KMS-11 (cell line): Measurements from ENCODE around the gene CPED1.

ENCODE experiments used
- H2AFZ ChIP-seq: fragments of 200-600 bp; sonication (generic); 2 replicates; pipeline ENCODE4 v1.6.1; 2016; ENCODE audit warnings: antibody characterized with exemption, mixed run types, low read depth
- H3K27ac ChIP-seq: fragments of 200-600 bp; sonication (generic); 2 replicates; pipeline ENCODE4 v1.6.1; 2016; ENCODE audit warnings: mild to moderate bottlenecking, mixed run types
- H3K27me3 ChIP-seq: fragments of 200-600 bp; sonication (generic); 2 replicates; pipeline ENCODE4 v1.6.1; 2017; ENCODE audit warnings: mild to moderate bottlenecking, low read depth, mixed run types, moderate library complexity; ENCODE audit not compliant: insufficient read depth
- H3K36me3 ChIP-seq: fragments of 200-600 bp; sonication (generic); 2 replicates; pipeline ENCODE4 v1.6.1; 2017; ENCODE audit warnings: mild to moderate bottlenecking, mixed run types; ENCODE audit not compliant: insufficient read depth
- H3K4me1 ChIP-seq: fragments of 200-600 bp; sonication (generic); 2 replicates; pipeline ENCODE4 v1.6.1; 2016; ENCODE audit warnings: mild to moderate bottlenecking, low read depth, mixed run types; ENCODE audit not compliant: poor library complexity, severe bottlenecking
- H3K4me2 ChIP-seq: fragments of 200-600 bp; sonication (generic); 2 replicates; pipeline ENCODE4 v1.7.0; 2016; ENCODE audit warnings: mild to moderate bottlenecking, mixed run types
- H3K4me3 ChIP-seq: fragments of 200-600 bp; sonication (generic); IDR thresholded peaks from 2 replicates; pipeline ENCODE4 v1.6.1; 2017; ENCODE audit warnings: low read depth, low read length, mixed read lengths; ENCODE audit not compliant: insufficient read depth
- H3K79me2 ChIP-seq: fragments of 200-600 bp; sonication (generic); 2 replicates; pipeline ENCODE4 v1.6.1; 2016; ENCODE audit warnings: low read depth, mixed run types; ENCODE audit not compliant: insufficient read depth
- H3K9ac ChIP-seq: fragments of 200-600 bp; sonication (generic); 2 replicates; pipeline ENCODE4 v1.6.1; 2016; ENCODE audit warnings: mild to moderate bottlenecking, mixed run types
- H4K20me1 ChIP-seq: fragments of 200-600 bp; sonication (generic); 2 replicates; pipeline ENCODE4 v1.6.1; 2016; ENCODE audit warnings: mild to moderate bottlenecking, mixed run types; ENCODE audit not compliant: insufficient read depth
- CTCF ChIP-seq: fragments of 200-600 bp; sonication (generic); conservative IDR thresholded peaks from 2 replicates; pipeline ENCODE4 v1.6.1; 2017; ENCODE audit warnings: low read depth, mild to moderate bottlenecking, antibody characterized with exemption, low read length, moderate library complexity, mixed read lengths

Gene CPED1

GRCh38 chr7:121102619-121103018 is 114.1 kb downstream of the CPED1 start:
- Histone ChIP-seq H3K4me2 (no peak overlapping the region), H3K27me3 (no peaks in the 10 kb centered on the region), H3K4me1 (no peaks in the 10 kb centered on the region), H2AFZ (no peak overlapping the region), H3K9ac (no peak overlapping the region), H3K4me3 (no peak overlapping the region), H4K20me1 (no peaks in the 10 kb centered on the region), H3K79me2 (no peaks in the 10 kb centered on the region), H3K27ac (no peak overlapping the region), H3K36me3 (no peaks in the 10 kb centered on the region)
- TF ChIP-seq CTCF = no peak

GRCh38 chr7:121103086-121103485 is 114.6 kb downstream of the CPED1 start:
- Histone ChIP-seq H3K4me3 (no peak overlapping the region), H3K36me3 (no peaks in the 10 kb centered on the region), H3K27ac (no peak overlapping the region), H3K9ac (no peak overlapping the region), H3K27me3 (no peaks in the 10 kb centered on the region), H3K4me1 (no peaks in the 10 kb centered on the region), H3K79me2 (no peaks in the 10 kb centered on the region), H3K4me2 (no peak overlapping the region), H4K20me1 (no peaks in the 10 kb centered on the region), H2AFZ (no peak overlapping the region)
- no peak for TF ChIP-seq CTCF

- H3K4me3 ChIP-seq = no peak overlapping the region
- no peaks in the 10 kb centered on the region for H3K27me3 ChIP-seq
- H2AFZ ChIP-seq = no peak overlapping the region
Measured at GRCh38 chr7:121103579-121103978, 115.1 kb downstream of the CPED1 start.

GRCh38 chr7:121105262-121105661 is 116.8 kb downstream of the CPED1 start:
- Histone ChIP-seq H3K4me1 (no peaks in the 10 kb centered on the region), H3K27ac (no peak overlapping the region), H3K36me3 (no peaks in the 10 kb centered on the region), H2AFZ (no peak overlapping the region), H3K4me3 (no peak overlapping the region), H3K9ac (no peak overlapping the region), H3K4me2 (no peak overlapping the region), H3K27me3 (no peaks in the 10 kb centered on the region), H3K79me2 (no peaks in the 10 kb centered on the region), H4K20me1 (no peaks in the 10 kb centered on the region)
- no peak for TF ChIP-seq CTCF

More at GRCh38 chr7:121103579-121103978, 115.1 kb downstream of the CPED1 start:
- Histone ChIP-seq H3K4me2 (no peak overlapping the region), H4K20me1 (no peaks in the 10 kb centered on the region), H3K9ac (no peak overlapping the region), H3K27ac (no peak overlapping the region), H3K36me3 (no peaks in the 10 kb centered on the region), H3K4me1 (no peaks in the 10 kb centered on the region), H3K79me2 (no peaks in the 10 kb centered on the region)
- TF ChIP-seq CTCF = no peak
